GM21717 (cell line): ENCODE data around the gene GLIS1.

Experiments used
- ATAC-seq: cut with Tn5 transposase; IDR thresholded peaks from one replicate; pipeline ENCODE4 v1.9.1; 2021; ENCODE audit warnings: mild to moderate bottlenecking, moderate library complexity; ENCODE audit not compliant: unreplicated experiment

The GLIS1 gene

DNA sequence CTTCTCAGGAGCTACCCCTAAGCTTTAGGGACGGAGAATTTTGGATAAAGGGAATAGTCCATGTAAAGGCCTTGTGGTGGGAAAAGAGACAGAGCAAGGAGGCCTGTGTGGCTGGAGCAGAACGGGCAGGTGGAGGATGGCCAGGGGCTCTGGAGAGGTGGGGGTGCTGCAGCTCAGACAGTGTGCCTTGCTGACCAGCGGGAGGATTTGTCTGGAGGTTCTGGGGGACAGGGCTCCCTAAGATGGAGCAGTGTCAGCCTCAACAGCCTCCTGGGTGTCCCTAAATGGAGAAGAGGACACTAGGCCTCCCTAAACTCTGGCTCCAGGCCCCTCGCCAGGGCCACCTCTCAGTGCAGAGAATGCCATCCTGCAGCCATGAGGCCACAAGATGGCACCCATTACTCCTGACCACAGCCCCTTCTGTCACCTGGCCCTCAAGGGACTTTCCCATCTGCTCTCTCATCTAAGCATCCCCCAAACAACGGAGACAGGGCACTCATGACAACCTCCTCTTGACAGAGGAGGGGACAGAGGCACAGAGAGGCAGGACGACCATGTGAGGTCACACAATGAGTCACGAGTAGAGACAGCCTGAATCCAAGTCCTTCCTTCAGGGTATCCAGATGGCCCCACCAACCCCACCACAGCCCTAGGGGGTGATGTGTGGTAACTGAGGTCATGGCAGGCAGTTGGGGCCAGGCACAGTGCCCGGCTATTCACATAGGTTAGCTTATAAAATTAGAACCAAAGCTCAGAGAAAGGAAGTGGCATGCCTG, 185.0 kb downstream of the GLIS1 start:
- ATAC-seq = no peak

DNA sequence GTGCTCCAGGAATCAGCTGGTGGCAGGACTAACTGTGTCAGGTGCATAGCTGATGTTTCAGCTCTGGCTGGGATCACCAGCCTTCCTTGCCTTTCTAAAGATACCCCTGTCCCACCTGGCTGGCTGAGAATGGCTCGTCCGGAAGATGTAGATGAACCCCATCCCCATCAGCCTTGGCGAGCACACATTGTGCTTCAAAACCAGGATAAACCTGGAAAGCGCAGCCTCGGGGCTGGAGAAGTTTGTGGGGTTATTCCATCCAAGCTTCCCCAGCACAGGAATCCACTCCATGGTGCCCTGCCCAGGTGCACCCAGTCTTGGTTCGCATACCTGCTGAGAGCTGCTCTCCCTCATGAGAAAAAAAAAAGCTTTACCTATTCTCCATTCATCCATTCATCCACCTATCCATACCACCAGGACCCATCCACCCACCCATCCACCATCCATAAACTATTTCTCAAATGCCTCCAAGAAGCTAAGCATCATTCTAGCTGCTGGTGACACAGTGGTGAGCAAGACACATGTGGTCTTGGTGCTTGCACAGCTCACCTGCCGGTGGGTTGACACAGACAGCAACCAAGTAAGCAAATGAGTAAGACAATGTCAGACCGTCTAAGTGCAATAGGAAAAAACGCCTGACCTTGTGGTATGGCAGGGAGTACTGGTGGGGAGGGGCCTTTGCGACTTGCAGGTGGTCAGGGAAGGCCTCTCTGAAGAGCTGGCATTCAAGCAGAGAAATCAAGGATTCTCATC, 185.8 kb downstream of the GLIS1 start:
- no peak for ATAC-seq

DNA sequence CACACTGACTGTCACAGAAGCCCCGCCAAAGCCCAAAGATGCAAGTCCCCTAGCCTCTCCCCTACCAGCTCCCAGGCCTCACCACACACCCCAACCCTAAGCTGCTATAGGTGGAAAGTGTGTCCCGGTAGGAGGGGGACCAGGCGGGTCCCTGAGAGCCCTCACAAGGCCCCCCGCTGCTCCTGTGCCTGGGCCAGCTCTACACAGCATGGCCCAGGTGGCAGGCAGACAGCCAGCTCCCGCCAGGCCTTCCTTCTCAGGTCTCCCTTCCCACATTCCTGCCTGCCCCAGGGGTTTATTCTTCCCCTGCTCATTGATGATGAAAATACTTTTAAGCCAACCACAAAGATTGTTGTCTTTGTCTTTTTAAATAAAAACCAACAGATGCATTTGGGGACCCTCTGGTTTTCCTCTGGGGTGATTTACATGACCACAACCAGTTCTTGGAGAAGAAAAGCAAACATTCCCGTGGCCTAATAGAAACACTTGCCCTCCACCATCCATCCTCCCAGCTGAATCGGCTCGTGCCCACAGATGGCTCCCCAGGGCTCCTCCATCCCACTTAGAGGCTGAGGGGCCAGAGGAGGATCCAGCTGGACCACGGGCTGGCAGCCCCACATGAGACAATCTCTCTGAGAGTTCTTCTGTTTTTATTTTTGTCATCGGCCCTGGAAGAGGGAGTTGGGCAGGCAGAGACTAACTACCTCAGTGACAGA, 186.7 kb downstream of the GLIS1 start:
- ATAC-seq = no peak

- ATAC-seq = no peak
Measured at GRCh38 chr1:53551428-53551995, 187.5 kb downstream of the GLIS1 start.

GRCh38 chr1:53550201-53550741, 188.7 kb downstream of the GLIS1 start:
- no peak for ATAC-seq

- no peak for ATAC-seq
Measured at GRCh38 chr1:53549781-53550180, 189.2 kb downstream of the GLIS1 start.

DNA sequence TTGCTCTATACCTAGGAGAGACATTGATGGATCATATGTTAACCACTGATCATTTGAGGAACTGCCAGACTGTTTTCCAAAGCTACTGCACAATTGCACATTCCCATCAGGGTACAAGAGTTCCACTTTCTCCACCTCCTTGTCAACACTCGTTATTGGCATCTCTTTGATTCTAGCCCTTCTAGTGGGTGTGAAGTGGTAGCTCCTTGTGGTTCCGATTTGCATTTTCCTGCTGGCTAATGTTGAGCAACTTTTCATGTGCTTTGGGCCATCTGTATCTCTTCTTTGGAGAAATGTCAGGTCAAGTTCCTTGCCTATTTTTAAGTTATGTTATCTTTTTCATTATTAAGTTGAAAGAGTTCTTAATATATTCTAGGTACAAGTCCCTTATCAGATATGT, 189.7 kb downstream of the GLIS1 start:
- no peak for ATAC-seq

DNA sequence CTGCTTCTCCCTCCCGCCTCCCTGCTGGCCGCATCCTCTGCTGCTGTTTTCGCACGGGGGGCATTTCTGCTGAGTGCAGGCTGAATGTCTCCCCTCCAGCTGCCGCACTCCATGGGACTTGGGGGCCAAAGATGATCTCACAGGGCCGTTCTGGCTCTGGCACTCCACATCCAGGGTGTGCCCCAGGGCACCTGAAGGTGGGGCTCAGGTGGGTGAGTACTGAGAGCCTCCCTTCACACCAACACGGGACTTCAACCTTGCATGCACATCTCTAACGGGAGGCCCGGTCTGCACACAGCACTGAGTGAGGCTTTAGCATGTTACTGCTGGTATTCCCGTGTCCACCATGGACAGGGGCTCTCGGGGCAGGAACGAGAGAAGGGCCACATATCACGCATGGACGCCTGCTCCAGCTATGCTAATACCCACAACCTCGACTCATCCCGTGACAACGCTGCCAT, 190.9 kb downstream of the GLIS1 start:
- ATAC-seq = no peak

DNA sequence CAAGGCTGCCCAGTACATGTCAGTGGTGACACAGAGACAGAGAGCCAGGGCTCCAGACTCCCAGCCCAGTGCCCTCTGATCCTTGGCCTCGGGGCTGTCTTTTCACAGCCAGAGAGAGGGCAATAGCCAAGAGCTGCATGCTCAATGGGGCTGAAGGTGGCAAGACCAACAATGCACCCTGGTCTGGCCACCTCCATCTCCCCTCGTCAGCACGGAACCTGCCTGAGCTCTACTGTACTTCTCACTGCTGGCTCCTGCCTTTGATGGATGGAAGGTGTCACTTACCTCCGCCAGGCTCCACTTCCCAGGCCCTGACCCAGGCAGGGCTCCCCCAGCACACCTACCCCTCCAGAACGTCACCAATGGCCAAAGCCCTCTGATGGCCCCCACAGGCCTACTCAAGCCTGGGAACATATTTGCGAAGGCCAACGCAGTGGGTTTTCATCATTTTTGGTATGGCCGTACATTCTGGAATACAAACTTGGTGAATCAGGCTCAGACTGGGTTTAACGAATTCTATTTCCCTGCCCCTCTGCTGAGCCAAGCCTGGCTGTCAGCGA, 191.7 kb downstream of the GLIS1 start:
- ATAC-seq = no peak

DNA sequence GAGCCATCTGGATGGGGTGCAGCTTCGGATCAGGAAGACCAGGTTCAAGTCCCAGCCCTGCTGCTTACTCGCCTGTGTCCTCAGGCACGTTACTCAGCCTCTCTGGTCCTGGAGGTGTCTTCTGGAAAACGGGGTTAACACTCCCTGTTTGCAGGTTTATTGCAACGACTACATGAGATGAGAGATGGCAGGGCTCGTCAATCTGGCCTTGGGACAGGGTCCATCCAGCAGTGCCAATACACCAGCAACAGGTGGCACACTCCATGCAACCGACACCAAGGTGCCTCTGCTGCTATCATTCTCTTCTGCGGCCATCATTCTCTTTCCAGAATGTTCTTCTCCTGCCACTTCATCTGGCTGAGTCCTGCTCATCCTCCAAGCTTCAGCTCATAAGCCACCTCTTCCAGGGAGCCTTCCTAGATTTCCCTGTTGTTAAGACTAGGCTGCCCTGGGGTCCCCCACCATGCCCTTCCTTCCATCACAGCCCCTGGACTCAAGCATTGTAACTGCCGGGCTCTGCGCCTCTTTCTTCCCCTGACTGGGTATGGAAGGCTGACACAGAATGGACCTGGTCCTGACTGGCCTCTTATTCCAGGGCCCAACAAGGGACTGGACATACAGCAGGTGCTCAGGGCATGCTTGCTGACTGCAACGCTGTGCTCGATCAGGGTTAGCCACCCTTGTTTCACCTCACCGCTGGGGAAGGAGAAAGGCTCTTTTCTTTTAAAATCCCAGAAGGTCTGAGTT, 192.4 kb downstream of the GLIS1 start:
- no peak for ATAC-seq

- no peak for ATAC-seq
Measured at GRCh38 chr1:53545663-53546408, 193.1 kb downstream of the GLIS1 start.

GRCh38 chr1:53544728-53545515, 194.0 kb downstream of the GLIS1 start:
- no peak for ATAC-seq

GRCh38 chr1:53543778-53544695, 194.9 kb downstream of the GLIS1 start:
- ATAC-seq = no peak

GRCh38 chr1:53543130-53543777, 195.7 kb downstream of the GLIS1 start:
- no peak for ATAC-seq

DNA sequence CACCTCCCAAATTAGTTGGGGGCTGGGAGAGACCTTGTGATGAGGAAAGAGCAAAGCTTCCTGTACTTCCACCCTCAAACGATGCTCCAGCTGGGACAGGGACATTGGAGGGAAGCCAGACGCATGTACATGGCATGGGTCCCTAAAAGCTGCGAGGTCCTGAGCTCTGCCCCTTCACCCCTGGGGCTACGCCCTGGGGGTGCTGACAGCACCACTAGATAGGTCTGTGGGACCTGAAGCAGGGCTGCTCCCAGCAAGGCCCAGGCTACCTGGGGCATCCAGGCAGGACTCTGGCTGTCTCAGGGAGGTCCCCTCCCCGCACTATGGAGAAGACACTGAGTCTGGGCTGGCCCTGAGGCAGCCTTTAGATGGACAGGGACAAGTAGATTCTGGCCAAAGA, 196.4 kb downstream of the GLIS1 start:
- no peak for ATAC-seq

GRCh38 chr1:53541761-53542550, 197.0 kb downstream of the GLIS1 start:
- no peak for ATAC-seq
